Measurements from ENCODE around the gene PPFIBP1. TPM values are rescaled to one million over a fixed set of nuclear protein-coding genes. Genes with fewer than 3 reads are reported as not detected.
"Not testable (repeated sequence)": the region's sequence is repeated elsewhere in the genome, so short reads cannot be mapped to it uniquely, and the experiment has no call there.

Gene PPFIBP1
- total and polyA plus RNA-seq, 2 donors (not counting 1 experiment from before 2014, with no cell fraction given): 3.3 to 15.0 TPM

DNA sequence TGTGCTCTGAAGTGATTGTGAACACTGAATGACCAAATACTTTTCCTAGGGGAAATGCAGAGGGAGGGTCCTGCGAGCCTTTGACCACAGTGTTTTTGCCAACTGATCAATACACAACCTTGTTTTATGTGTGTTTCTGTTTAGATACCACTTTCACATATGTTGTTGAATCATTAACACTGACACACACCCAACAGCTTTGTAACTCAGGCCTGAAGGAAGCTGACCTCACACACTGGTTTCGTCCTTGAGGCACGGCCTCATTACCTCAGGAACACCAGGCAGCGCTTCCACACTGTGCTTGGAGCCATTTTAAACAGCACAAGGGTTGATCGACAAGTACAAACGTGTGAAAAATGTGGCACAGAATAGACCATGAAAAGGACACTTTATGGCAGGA lies 60.0 kb downstream of the PPFIBP1 start:
- Histone ChIP-seq H3K27ac (ENCODE audit: low read length in 2 of 2) (no peak overlapping the region), H4K20me1 (ENCODE audit: control insufficient read depth, insufficient read depth, low read length, poor library complexity, severe bottlenecking) (no peaks in the 10 kb centered on the region), H3K4me1 (ENCODE audit: control insufficient read depth in 2 of 2, insufficient read depth in 2 of 2, low read length in 2 of 2) (peaks cover 2% of the 10 kb centered on the region in 2 donors), H3K9ac (ENCODE audit: low read length) (no peak overlapping the region), H3K9me3 (ENCODE audit: control extremely low read depth in 1 of 3, control insufficient read depth in 2 of 3, insufficient read depth in 1 of 3, low read length in 2 of 3) (no peaks in the 10 kb centered on the region), H2AFZ (ENCODE audit: insufficient read depth, low read depth, low read length, poor library complexity, severe bottlenecking) (no peak overlapping the region), H3K79me2 (ENCODE audit: control insufficient read depth, insufficient read depth, low read length) (peaks cover 4% of the 10 kb centered on the region), H3K36me3 (replicated peaks in 1 of 2; ENCODE audit: control extremely low read depth in 1 of 2, control insufficient read depth in 1 of 2, extremely low read depth in 1 of 2, insufficient read depth in 2 of 2, low read length in 1 of 2) (no peaks in the 10 kb centered on the region), H3K27me3 (replicated peaks in 1 of 4; ENCODE audit: control extremely low read depth in 1 of 4, control insufficient read depth in 3 of 4, insufficient read depth in 4 of 4, low read length in 3 of 4) (no peaks in the 10 kb centered on the region), H3K4me3 (ENCODE audit: control extremely low read depth in 1 of 5, extremely low read depth in 1 of 5, insufficient read depth in 1 of 5, low read depth in 2 of 5, low read length in 4 of 5) (no peak overlapping the region), H3K4me2 (replicated peaks; ENCODE audit: low read depth, low read length, poor library complexity, severe bottlenecking) (no peak overlapping the region)
- Mint-ChIP-seq H3K27me3 (peaks cover 3% of the 10 kb centered on the region), H3K9me3 (ENCODE audit: insufficient read depth) (no peaks in the 10 kb centered on the region), H3K4me3 (no peak overlapping the region), H3K4me1 (peaks cover 19% of the 10 kb centered on the region), H3K27ac (no peak overlapping the region)
- CTCF ChIA-PET: no interaction called here
- 93% methylated on average over 5 of the region's 6 CpGs for WGBS (ENCODE audit: insufficient coverage)
- ATAC-seq (ENCODE audit: low read depth): no peak
- no peak for TF ChIP-seq EZH2 (IDR thresholded peaks at IDR 0.05; ENCODE audit: borderline replicate concordance, insufficient read depth, low read depth, low read length, poor library complexity, severe bottlenecking)
- TF ChIP-seq, protein P1, sequence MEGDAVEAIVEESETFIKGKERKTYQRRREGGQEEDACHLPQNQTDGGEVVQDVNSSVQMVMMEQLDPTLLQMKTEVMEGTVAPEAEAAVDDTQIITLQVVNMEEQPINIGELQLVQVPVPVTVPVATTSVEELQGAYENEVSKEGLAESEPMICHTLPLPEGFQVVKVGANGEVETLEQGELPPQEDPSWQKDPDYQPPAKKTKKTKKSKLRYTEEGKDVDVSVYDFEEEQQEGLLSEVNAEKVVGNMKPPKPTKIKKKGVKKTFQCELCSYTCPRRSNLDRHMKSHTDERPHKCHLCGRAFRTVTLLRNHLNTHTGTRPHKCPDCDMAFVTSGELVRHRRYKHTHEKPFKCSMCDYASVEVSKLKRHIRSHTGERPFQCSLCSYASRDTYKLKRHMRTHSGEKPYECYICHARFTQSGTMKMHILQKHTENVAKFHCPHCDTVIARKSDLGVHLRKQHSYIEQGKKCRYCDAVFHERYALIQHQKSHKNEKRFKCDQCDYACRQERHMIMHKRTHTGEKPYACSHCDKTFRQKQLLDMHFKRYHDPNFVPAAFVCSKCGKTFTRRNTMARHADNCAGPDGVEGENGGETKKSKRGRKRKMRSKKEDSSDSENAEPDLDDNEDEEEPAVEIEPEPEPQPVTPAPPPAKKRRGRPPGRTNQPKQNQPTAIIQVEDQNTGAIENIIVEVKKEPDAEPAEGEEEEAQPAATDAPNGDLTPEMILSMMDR (IDR thresholded peaks at IDR 0.05): no peak
- DNase-seq: no peak
- POLR2A ChIA-PET: no interaction called here
- intact Hi-C loops (cut with micrococcal nuclease): no loop called here

DNA sequence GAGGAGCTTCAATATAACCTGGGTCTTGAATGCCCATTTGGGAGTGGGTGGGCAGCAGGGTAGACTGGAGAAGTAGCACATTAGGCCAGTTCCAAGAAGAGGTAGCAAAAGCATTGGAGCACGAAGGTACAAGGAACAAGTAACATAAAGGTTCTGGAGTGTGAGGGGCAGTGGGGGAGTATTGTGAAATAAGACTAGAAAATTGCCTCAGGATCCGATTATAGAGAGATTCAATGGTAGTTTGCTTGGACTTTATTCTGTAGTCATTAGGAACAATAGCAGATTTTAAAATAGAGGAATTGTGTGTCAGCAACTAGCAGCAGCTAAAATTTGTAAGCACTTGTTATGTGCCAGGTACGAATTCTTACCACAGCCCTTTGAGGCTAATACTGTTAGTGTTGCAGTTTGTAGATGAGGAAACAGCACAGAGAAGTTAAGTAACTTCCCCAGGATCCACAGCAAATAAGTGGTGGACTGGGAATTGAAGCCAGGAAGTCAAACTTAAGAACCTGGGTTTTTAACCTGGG lies 61.8 kb downstream of the PPFIBP1 start:
- Histone ChIP-seq H3K4me2 (replicated peaks; ENCODE audit: low read depth, low read length, poor library complexity, severe bottlenecking) (no peak overlapping the region), H3K4me3 (ENCODE audit: control extremely low read depth in 1 of 5, extremely low read depth in 1 of 5, insufficient read depth in 1 of 5, low read depth in 2 of 5, low read length in 4 of 5) (no peak overlapping the region), H3K9ac (ENCODE audit: low read length) (no peak overlapping the region), H4K20me1 (ENCODE audit: control insufficient read depth, insufficient read depth, low read length, poor library complexity, severe bottlenecking) (no peaks in the 10 kb centered on the region), H3K79me2 (ENCODE audit: control insufficient read depth, insufficient read depth, low read length) (peaks cover 4% of the 10 kb centered on the region), H3K27me3 (replicated peaks in 1 of 4; ENCODE audit: control extremely low read depth in 1 of 4, control insufficient read depth in 3 of 4, insufficient read depth in 4 of 4, low read length in 3 of 4) (no peaks in the 10 kb centered on the region), H3K27ac (ENCODE audit: low read length in 2 of 2) (no peak overlapping the region), H3K4me1 (ENCODE audit: control insufficient read depth in 2 of 2, insufficient read depth in 2 of 2, low read length in 2 of 2) (no peaks in the 10 kb centered on the region), H3K9me3 (ENCODE audit: control extremely low read depth in 1 of 3, control insufficient read depth in 2 of 3, insufficient read depth in 1 of 3, low read length in 2 of 3) (no peaks in the 10 kb centered on the region), H2AFZ (ENCODE audit: insufficient read depth, low read depth, low read length, poor library complexity, severe bottlenecking) (no peak overlapping the region), H3K36me3 (replicated peaks in 1 of 2; ENCODE audit: control extremely low read depth in 1 of 2, control insufficient read depth in 1 of 2, extremely low read depth in 1 of 2, insufficient read depth in 2 of 2, low read length in 1 of 2) (no peaks in the 10 kb centered on the region)
- H3K9me3 Mint-ChIP-seq (ENCODE audit: insufficient read depth): no peaks in the 10 kb centered on the region
- intact Hi-C loops (cut with micrococcal nuclease): no loop called here
- H3K4me1 Mint-ChIP-seq: peaks cover 11% of the 10 kb centered on the region
- no peak overlapping the region for H3K27ac Mint-ChIP-seq
- ChIA-PET POLR2A (no interaction called here), CTCF (no interaction called here)
- 89% methylated on average over 3 of the region's 3 CpGs for WGBS (ENCODE audit: insufficient coverage)
- no peak overlapping the region for H3K4me3 Mint-ChIP-seq
- DNase-seq: no peak
- H3K27me3 Mint-ChIP-seq: peaks cover 3% of the 10 kb centered on the region
- no peak for TF ChIP-seq EZH2 (IDR thresholded peaks at IDR 0.05; ENCODE audit: borderline replicate concordance, insufficient read depth, low read depth, low read length, poor library complexity, severe bottlenecking)
- TF ChIP-seq, protein P1 (IDR thresholded peaks at IDR 0.05): no peak
- no peak for ATAC-seq (ENCODE audit: low read depth)

DNA sequence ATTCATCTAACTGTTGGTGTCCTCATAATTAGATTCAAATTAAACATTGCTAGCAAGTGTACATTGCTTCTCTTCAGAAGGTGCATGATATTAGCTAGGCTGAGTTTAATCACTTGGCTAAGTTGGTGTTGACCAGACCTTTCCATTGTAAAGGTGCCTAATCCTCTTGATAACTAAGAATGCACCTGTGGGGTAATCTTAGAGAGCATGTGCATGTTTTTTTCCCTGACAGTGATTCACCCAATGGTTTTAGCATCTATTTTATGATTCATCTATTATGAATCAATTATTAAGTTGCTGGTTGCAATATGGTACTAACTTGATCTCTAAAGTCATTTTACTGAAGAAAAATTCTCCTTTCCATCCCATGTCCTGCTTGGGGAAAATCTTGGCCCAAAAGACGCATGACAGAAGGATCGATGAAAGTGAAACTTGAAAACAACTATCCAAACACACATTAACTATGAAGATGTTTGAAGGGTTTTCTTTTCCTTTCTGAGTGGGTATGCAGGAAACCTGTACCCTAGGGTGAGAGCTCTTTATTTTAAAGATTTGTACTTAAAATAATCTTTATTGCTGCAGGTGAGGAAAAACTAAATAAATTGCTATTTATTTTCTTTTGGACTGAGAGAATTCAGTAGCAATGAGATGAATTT lies 64.2 kb downstream of the PPFIBP1 start:
- POLR2A ChIA-PET; H4K20me1 ChIP-seq (ENCODE audit: control insufficient read depth, insufficient read depth, low read length, poor library complexity, severe bottlenecking); intact Hi-C loops (cut with micrococcal nuclease); ATAC-seq (ENCODE audit: low read depth); H3K79me2 ChIP-seq (ENCODE audit: control insufficient read depth, insufficient read depth, low read length); H3K36me3 ChIP-seq (replicated peaks in 1 of 2; ENCODE audit: control extremely low read depth in 1 of 2, control insufficient read depth in 1 of 2, extremely low read depth in 1 of 2, insufficient read depth in 2 of 2, low read length in 1 of 2); CTCF ChIA-PET; H3K4me1 ChIP-seq (ENCODE audit: control insufficient read depth in 2 of 2, insufficient read depth in 2 of 2, low read length in 2 of 2); H3K27me3 Mint-ChIP-seq; H3K27ac ChIP-seq (ENCODE audit: low read length in 2 of 2); H3K27me3 ChIP-seq (replicated peaks in 1 of 4; ENCODE audit: control extremely low read depth in 1 of 4, control insufficient read depth in 3 of 4, insufficient read depth in 4 of 4, low read length in 3 of 4); H3K27ac Mint-ChIP-seq; H3K9me3 Mint-ChIP-seq (ENCODE audit: insufficient read depth); H3K9me3 ChIP-seq (ENCODE audit: control extremely low read depth in 1 of 3, control insufficient read depth in 2 of 3, insufficient read depth in 1 of 3, low read length in 2 of 3); DNase-seq: not testable (repeated sequence)
- Histone ChIP-seq H3K4me2 (replicated peaks; ENCODE audit: low read depth, low read length, poor library complexity, severe bottlenecking) (peak overlapping the region; percentile 40), H3K9ac (ENCODE audit: low read length) (peak overlapping the region; percentile 6), H2AFZ (ENCODE audit: insufficient read depth, low read depth, low read length, poor library complexity, severe bottlenecking) (peak overlapping the region; percentile 18), H3K4me3 (ENCODE audit: control extremely low read depth in 1 of 5, extremely low read depth in 1 of 5, insufficient read depth in 1 of 5, low read depth in 2 of 5, low read length in 4 of 5) (peak overlapping the region in 3 of 5 experiments; percentile 13 to 32 (median 19))
- WGBS (ENCODE audit: insufficient coverage): no CpG with 5 or more reads among the region's 2 CpGs
- Mint-ChIP-seq H3K4me3 (peak overlapping the region; percentile 35), H3K4me1 (peaks cover 11% of the 10 kb centered on the region)
